HG03139 (cell line): ENCODE measurements around the gene MYO18B.
"Not testable (repeated sequence)": the region's sequence is repeated elsewhere in the genome, so short reads cannot be mapped to it uniquely, and the experiment has no call there.

Experiments used
- ATAC-seq: cut with Tn5 transposase; IDR thresholded peaks from one replicate; pipeline ENCODE4 v1.9.1; 2021; ENCODE audit not compliant: unreplicated experiment

Gene MYO18B

GRCh38 chr22:25970999-25971811 lies 229.2 kb downstream of the MYO18B start:
- ATAC-seq, result no peak

GRCh38 chr22:25972397-25972796 lies 230.4 kb downstream of the MYO18B start:
- no peak for ATAC-seq

GRCh38 chr22:25976356-25976755 lies 234.4 kb downstream of the MYO18B start:
- ATAC-seq, result no peak

GRCh38 chr22:25979968-25980367 lies 238.0 kb downstream of the MYO18B start:
- no peak for ATAC-seq

- not testable (repeated sequence) for ATAC-seq
These were observed 242.9 kb downstream of the MYO18B start for GRCh38 chr22:25984911-25985310.

- no peak for ATAC-seq
These were observed 246.0 kb downstream of the MYO18B start for GRCh38 chr22:25987948-25988347.

- ATAC-seq, result no peak
These were observed 249.0 kb downstream of the MYO18B start for GRCh38 chr22:25990940-25991339.

- ATAC-seq, result no peak
These were observed 250.3 kb downstream of the MYO18B start for GRCh38 chr22:25992331-25992730.

GRCh38 chr22:25996669-25997068 lies 254.7 kb downstream of the MYO18B start:
- no peak for ATAC-seq

GRCh38 chr22:25997886-25998775 lies 256.1 kb downstream of the MYO18B start:
- no peak for ATAC-seq

GRCh38 chr22:26002456-26002855 lies 260.5 kb downstream of the MYO18B start:
- ATAC-seq, result no peak

- ATAC-seq, result no peak
These were observed 262.5 kb downstream of the MYO18B start for GRCh38 chr22:26004477-26004876.

- no peak for ATAC-seq
These were observed 266.6 kb downstream of the MYO18B start for GRCh38 chr22:26008587-26008986.

- ATAC-seq, result no peak
These were observed 274.9 kb downstream of the MYO18B start for GRCh38 chr22:26016916-26017315.

GRCh38 chr22:26017932-26018331 lies 275.9 kb downstream of the MYO18B start:
- ATAC-seq, result no peak

- no peak for ATAC-seq
These were observed 277.6 kb downstream of the MYO18B start for GRCh38 chr22:26019596-26019995.

- ATAC-seq, result no peak
These were observed 279.5 kb downstream of the MYO18B start for GRCh38 chr22:26021516-26021915.

- no peak for ATAC-seq
These were observed 281.3 kb downstream of the MYO18B start for GRCh38 chr22:26023104-26023775.

GRCh38 chr22:26025626-26026025 lies 283.6 kb downstream of the MYO18B start:
- no peak for ATAC-seq

GRCh38 chr22:26027341-26027740 lies 285.4 kb downstream of the MYO18B start:
- no peak for ATAC-seq

GRCh38 chr22:26031641-26032040 lies 289.7 kb downstream of the MYO18B start:
- no peak for ATAC-seq
